Suprapubic skin (tissue), 4 donors: ENCODE data around the gene BPI.

Source experiments
- EP300 ChIP-seq: sonication (generic); formaldehyde crosslinking; IDR thresholded peaks from one replicate; pipeline ENCODE4 v1.6.1; 2017; ENCODE audit warnings: antibody characterized with exemption
- POLR2AphosphoS5 ChIP-seq, 3 donors: sonication (generic); formaldehyde crosslinking; IDR thresholded peaks; one replicate each; pipeline ENCODE4 v1.6.1; 2017; ENCODE audit warnings: antibody characterized with exemption in 3 of 3
- TF ChIP-seq, protein P1 (sequence below), 2 donors: fragments of 200-600 bp in 1 of 2; fragments of 450-650 bp in 1 of 2; sonication (generic) in 1 of 2; IDR thresholded peaks; one replicate each; pipeline ENCODE4 v1.5.1; 2016 to 2019; ENCODE audit warnings: antibody characterized with exemption in 2 of 2, mild to moderate bottlenecking in 1 of 2, moderate library complexity in 1 of 2

DNA sequence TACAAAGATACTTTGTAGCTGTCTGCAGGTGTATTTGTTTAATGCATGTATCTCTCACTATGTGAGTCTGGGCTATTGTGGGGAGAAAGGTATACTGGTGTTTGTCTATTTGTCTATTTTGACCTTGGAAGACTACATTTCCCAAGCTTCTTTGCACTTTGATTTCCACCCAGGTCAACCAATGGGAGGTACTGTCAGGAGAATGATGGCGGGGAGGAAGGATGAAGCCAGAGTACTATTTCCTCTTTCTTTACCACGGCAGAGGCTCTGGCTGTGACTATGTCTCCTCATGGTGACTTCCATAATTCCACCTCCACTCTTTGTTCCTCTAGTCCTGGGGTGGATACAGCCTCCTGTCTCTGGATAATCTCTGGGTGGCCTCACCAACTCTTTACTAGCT, 65.4 kb downstream of the BPI start:
- TF ChIP-seq, protein P1, sequence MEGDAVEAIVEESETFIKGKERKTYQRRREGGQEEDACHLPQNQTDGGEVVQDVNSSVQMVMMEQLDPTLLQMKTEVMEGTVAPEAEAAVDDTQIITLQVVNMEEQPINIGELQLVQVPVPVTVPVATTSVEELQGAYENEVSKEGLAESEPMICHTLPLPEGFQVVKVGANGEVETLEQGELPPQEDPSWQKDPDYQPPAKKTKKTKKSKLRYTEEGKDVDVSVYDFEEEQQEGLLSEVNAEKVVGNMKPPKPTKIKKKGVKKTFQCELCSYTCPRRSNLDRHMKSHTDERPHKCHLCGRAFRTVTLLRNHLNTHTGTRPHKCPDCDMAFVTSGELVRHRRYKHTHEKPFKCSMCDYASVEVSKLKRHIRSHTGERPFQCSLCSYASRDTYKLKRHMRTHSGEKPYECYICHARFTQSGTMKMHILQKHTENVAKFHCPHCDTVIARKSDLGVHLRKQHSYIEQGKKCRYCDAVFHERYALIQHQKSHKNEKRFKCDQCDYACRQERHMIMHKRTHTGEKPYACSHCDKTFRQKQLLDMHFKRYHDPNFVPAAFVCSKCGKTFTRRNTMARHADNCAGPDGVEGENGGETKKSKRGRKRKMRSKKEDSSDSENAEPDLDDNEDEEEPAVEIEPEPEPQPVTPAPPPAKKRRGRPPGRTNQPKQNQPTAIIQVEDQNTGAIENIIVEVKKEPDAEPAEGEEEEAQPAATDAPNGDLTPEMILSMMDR (IDR thresholded peaks at IDR 0.05) = no peak
- TF ChIP-seq EP300 = no peak
- no peak for TF ChIP-seq POLR2AphosphoS5 (IDR thresholded peaks at IDR 0.05)
